ENCODE measurements around the gene CBLN3.

GRCh38 chr14:24437020-24437735, 7.7 kb upstream of the CBLN3 start:
- TF ChIP-seq ZBTB7A (IDR thresholded peaks at IDR 0.05; ENCODE audit: low read depth) (no peak), REST (IDR thresholded peaks at IDR 0.05; ENCODE audit: low read depth) (no peak), TCF12 (IDR thresholded peaks at IDR 0.05; ENCODE audit: low read depth) (no peak)
